Measurements from ENCODE around the gene RING1.
A peak's percentile ranks its signal among the peaks of the same experiment; 100 is the strongest.

Gene RING1

DNA sequence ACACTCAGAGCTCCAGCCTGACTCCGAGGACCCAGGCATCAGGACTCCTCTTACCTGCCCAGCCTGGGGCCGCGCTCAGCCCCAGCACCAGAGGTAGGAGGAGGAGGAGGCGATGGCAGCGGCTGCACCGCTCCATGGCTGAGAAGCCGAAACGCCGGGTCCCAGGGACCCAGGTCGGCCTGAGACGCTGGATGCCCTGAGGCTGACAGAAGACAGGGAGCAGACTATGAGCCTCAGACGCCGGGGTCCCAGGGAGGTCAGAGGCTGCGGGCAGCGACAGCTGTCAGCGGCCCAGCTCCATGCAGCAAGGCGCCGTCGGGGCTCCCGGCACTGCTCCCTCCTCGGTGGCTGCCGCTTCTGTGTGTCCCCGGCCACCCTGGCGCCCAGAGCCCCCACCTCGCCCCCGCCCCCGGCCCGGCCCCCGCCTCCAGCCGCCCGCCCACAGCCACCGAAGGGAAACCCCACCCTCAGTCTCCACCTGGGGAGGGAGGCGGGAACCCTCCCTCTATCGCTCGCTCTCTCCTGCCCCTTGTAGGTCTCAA lies 16.1 kb upstream of the RING1 start, which contains the start of gene COL11A2:
COL11A2 (minus strand) TSS at position 363 of the 542 bp plus-strand sequence; CDS start at position 136, 227 bp downstream.
- DNase-seq (ENCODE audit: extremely low read depth in 1 of 2, low read depth in 1 of 2), result no peak

GRCh38 chr6:33192671-33193602 lies 15.4 kb upstream of the RING1 start:
- no peak for DNase-seq (ENCODE audit: extremely low read depth in 1 of 2, low read depth in 1 of 2)

GRCh38 chr6:33193619-33194018 lies 14.7 kb upstream of the RING1 start:
- DNase-seq (ENCODE audit: extremely low read depth in 1 of 2, low read depth in 1 of 2), result no peak

DNA sequence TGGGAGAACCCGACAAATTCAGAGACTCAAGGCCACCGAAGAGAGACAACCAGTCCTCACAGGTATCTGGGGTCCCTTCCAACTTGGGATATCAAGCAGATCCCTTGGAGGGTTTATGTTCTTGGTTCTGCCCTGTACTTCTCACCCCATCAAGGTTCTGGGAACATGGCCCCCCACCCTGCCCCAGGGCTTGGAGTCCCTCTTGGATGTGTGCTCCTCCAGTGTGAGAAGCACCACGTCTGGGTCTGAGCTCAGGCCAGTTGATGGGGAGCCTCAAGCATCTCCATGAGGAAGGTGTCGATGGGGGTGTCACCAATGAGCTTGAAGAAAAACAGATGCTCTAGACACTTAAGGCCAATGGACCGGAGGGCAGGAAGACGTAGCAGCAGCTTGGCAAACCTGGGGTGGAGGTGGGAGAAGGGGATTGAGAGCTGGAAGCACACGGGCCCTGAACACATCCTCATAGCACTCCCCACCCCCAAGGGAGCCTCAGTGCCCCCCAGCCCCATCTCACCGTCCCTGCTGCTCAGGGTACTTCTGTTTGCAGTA lies 13.8 kb upstream of the RING1 start:
- no peak for DNase-seq (ENCODE audit: extremely low read depth in 1 of 2, low read depth in 1 of 2)

- DNase-seq (ENCODE audit: extremely low read depth in 1 of 2, low read depth in 1 of 2), result no peak
Measured at GRCh38 chr6:33195304-33196165, 12.8 kb upstream of the RING1 start.

DNA sequence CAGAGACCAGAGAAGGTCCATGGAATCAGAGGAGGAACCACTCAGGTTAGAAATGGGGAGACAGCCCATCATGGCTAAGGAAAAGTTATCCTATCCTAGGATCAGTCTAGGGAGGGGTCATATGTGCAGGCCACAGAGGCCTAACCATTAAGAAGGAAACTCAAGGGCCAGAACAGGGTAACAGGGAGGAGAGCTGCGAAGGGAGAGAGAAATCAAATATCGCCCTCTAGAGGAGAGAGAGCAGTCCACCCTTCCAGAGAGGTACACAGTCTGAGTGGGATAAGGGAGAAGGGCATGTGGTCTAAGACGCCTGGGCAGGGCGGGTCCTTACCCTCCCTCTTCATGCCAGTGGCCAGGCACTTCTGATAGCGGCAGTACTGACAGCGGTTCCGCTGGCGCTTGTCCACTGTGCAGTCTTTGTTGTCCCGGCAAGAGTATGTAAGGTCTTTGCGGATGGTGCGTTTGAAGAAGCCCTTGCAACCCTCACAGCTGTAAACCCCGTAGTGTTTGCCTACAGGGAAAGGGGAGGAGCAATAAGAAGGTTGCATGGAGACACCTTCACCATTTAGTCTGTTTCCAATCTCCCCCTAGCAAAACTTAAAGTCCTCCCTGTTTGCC lies 10.8 kb upstream of the RING1 start:
- no peak for DNase-seq (ENCODE audit: extremely low read depth in 1 of 2, low read depth in 1 of 2)

GRCh38 chr6:33198159-33198852 lies 10.0 kb upstream of the RING1 start:
- DNase-seq (ENCODE audit: extremely low read depth in 1 of 2, low read depth in 1 of 2), result no peak

DNA sequence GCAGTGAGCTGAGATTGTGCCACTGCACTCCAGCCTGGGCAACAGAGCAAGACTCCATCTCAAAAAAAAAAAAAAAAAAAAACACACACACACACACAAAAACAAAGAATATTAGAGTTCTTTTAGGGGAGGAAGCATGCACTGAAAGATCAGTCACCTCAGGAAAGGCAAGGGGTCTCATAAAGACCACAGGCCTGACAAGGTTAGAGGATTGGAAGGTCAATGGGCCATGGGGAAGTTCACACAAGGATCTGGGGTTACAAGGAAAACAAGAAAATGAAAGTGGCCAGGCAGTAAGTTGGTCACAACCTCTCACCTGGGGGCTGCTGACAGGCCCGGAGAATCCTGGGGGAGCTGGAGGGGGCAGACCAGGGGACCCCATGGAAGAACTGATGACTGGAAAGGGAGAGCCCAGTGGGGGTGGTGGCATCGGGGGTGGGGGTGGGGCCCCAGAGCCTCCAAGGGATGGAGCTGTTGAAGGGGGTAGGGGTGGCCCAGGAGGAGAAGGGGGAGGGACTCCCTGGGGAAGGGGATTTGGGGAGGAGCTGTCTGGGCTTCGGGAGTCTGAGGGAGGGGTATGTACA lies 9.4 kb upstream of the RING1 start:
- DNase-seq (ENCODE audit: extremely low read depth in 1 of 2, low read depth in 1 of 2), result no peak

DNA sequence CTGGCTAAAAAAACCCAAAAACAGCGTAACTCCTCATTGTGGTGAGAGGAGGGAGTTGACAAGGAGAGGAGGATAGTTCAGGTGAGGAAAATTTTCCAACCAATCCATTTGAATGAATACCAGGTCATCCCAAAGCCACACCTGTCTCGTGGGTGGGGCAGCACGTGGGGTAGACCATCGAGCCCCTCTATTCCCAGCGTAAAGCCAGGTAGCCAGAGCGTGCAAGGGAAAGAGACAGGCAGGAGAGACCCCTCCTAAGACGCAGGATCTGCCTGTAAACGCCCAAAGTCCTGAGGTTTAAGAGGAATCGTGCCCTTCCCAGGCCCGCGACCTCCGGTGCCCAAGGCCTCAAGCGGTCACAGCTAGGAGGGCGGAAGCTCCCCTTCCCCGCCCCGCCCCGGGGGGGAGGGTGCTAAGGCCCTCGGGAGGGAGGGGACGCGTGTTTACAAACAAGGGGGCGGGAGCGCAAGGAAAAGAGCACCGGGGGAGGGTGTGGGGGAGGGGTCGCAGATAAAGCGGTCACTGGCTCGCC lies 8.5 kb upstream of the RING1 start:
- DNase-seq (ENCODE audit: extremely low read depth in 1 of 2, low read depth in 1 of 2), result peak; percentile 46 to 67

- DNase-seq (ENCODE audit: extremely low read depth in 1 of 2, low read depth in 1 of 2), result peak; percentile 95 to 99
Measured at GRCh38 chr6:33200219-33201146, 7.8 kb upstream of the RING1 start, which contains the start of the genes RXRB and SLC39A7. Gene RXRB, minus strand, starts transcription at chr6:33200665. Its CDS starts 189 bp downstream, at chr6:33200476. Gene SLC39A7, plus strand, starts transcription at chr6:33200867. Its CDS starts 379 bp downstream, at chr6:33201246.

GRCh38 chr6:33201147-33201545 lies 7.2 kb upstream of the RING1 start:
- no peak for DNase-seq (ENCODE audit: extremely low read depth in 1 of 2, low read depth in 1 of 2)

- DNase-seq (ENCODE audit: extremely low read depth in 1 of 2, low read depth in 1 of 2), result no peak
Measured at GRCh38 chr6:33201935-33202334, 6.4 kb upstream of the RING1 start.

- no peak for DNase-seq (ENCODE audit: extremely low read depth in 1 of 2, low read depth in 1 of 2)
Measured at GRCh38 chr6:33202799-33203198, 5.5 kb upstream of the RING1 start.

DNA sequence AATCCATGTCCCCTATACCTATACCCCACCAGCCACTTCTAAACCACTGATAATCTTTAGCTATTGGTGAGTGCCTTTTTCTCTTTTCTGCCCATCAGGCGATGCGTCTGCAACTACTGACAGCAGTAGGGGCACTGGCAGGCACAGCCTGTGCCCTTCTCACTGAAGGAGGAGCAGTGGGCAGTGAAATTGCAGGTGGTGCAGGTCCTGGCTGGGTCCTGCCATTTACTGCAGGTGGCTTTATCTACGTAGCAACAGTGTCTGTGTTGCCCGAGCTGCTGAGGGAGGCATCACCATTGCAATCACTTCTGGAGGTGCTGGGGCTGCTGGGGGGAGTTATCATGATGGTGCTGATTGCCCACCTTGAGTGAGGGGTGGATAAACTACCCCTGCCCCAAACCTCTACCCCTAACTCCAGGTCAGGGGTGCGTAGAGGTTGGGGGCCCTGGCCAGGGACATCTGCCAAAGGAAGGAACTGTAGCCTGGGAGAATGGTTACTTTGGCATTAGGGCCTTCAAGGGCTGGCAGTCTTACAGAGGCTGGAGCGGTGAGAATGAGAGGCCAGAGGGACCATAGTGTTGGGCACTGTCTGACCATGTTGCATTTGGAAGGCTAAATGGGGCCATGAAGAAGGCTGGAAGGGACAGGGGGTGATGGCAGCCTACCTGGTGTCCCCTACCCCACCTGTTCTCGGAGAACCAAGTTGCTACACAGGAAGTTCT lies 4.7 kb upstream of the RING1 start:
- DNase-seq (ENCODE audit: extremely low read depth in 1 of 2, low read depth in 1 of 2), result no peak

DNA sequence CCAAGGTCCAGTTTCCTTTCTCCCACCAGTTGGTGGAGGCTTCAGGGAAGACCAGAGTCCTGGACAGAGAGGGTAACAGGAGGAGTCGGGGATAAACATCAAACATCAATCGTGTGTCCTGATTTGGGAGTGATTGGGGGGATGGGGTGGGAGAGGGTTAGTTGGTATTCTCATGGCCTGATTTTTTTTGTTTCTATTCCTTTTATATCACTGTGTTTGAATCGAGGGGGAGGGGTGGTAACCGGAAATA lies 4.2 kb upstream of the RING1 start:
- DNase-seq (ENCODE audit: extremely low read depth in 1 of 2, low read depth in 1 of 2), result no peak

- peak; percentile 91 to 96 for DNase-seq (ENCODE audit: extremely low read depth in 1 of 2, low read depth in 1 of 2)
Measured at GRCh38 chr6:33204415-33205190, 3.7 kb upstream of the RING1 start, which contains the start of gene HSD17B8. Gene HSD17B8, plus strand, starts transcription at chr6:33204655. Its CDS starts 14 bp downstream, at chr6:33204669.

All from stimulated activated CD8-positive, alpha-beta memory T cell treated with anti-CD3 and anti-CD28 coated beads, Interleukin-7, amount 100 ng/mL, for 48 hours (primary cell).